Measurements from ENCODE around the gene NINJ2. TPM values are rescaled to one million over a fixed set of nuclear protein-coding genes. Genes with fewer than 3 reads are reported as not detected.

The NINJ2 gene
- total RNA-seq, 3 donors from 2014 or later (not counting 1 experiment from before 2014, with no cell fraction given): 3.1 to 6.6 (median 4.9) TPM

GRCh38 chr12:599756-600155 lies 63.5 kb downstream of the NINJ2 start:
- Mint-ChIP-seq H3K36me3 (no peaks in the 10 kb centered on the region), H3K9me3 (no peaks in the 10 kb centered on the region), H3K4me1 (no peaks in the 10 kb centered on the region), H3K27me3 (ENCODE audit: low read depth in 2 of 2) (no peaks in the 10 kb centered on the region), H3K27ac (no peak overlapping the region), H3K4me3 (no peak overlapping the region)
- Histone ChIP-seq H3K27ac (ENCODE audit: low read length) (no peak overlapping the region), H3K36me3 (ENCODE audit: control insufficient read depth, insufficient read depth, low read length) (no peaks in the 10 kb centered on the region), H3K4me3 (ENCODE audit: low read length) (no peak overlapping the region), H3K4me1 (ENCODE audit: control insufficient read depth, insufficient read depth, low read length) (no peaks in the 10 kb centered on the region), H3K9me3 (ENCODE audit: control insufficient read depth, insufficient read depth, low read length) (no peaks in the 10 kb centered on the region), H3K27me3 (ENCODE audit: control insufficient read depth, insufficient read depth, low read length) (no peaks in the 10 kb centered on the region)
- intact Hi-C loops (cut with micrococcal nuclease): no loop called here
- ATAC-seq (no peak), DNase-seq (no peak)
- TF ChIP-seq CTCF (IDR thresholded peaks at IDR 0.05): no peak
- WGBS (ENCODE audit: insufficient coverage): 97% methylated on average over 13 of the region's 13 CpGs

- Histone ChIP-seq H3K4me3 (ENCODE audit: low read length) (no peak overlapping the region), H3K4me1 (ENCODE audit: control insufficient read depth, insufficient read depth, low read length) (no peaks in the 10 kb centered on the region), H3K36me3 (ENCODE audit: control insufficient read depth, insufficient read depth, low read length) (no peaks in the 10 kb centered on the region), H3K27ac (ENCODE audit: low read length) (no peak overlapping the region), H3K9me3 (ENCODE audit: control insufficient read depth, insufficient read depth, low read length) (no peaks in the 10 kb centered on the region), H3K27me3 (ENCODE audit: control insufficient read depth, insufficient read depth, low read length) (no peaks in the 10 kb centered on the region)
- no peaks in the 10 kb centered on the region for H3K27me3 Mint-ChIP-seq (ENCODE audit: low read depth in 2 of 2)
- H3K4me1 Mint-ChIP-seq: no peaks in the 10 kb centered on the region
- no peak overlapping the region for H3K4me3 Mint-ChIP-seq
- intact Hi-C loops (cut with micrococcal nuclease): no loop called here
- no peaks in the 10 kb centered on the region for H3K36me3 Mint-ChIP-seq
- no peaks in the 10 kb centered on the region for H3K9me3 Mint-ChIP-seq
- DNase-seq: no peak
- ATAC-seq: no peak
- no peak overlapping the region for H3K27ac Mint-ChIP-seq
- WGBS (ENCODE audit: insufficient coverage): 65% methylated on average over 12 of the region's 13 CpGs
- no peak for TF ChIP-seq CTCF (IDR thresholded peaks at IDR 0.05)
Observed at GRCh38 chr12:597926-598568, 65.2 kb downstream of the NINJ2 start.

GRCh38 chr12:593396-594270 lies 69.6 kb downstream of the NINJ2 start:
- Histone ChIP-seq H3K4me1 (ENCODE audit: control insufficient read depth, insufficient read depth, low read length) (no peaks in the 10 kb centered on the region), H3K36me3 (ENCODE audit: control insufficient read depth, insufficient read depth, low read length) (no peaks in the 10 kb centered on the region), H3K27me3 (ENCODE audit: control insufficient read depth, insufficient read depth, low read length) (no peaks in the 10 kb centered on the region), H3K4me3 (ENCODE audit: low read length) (no peak overlapping the region), H3K9me3 (ENCODE audit: control insufficient read depth, insufficient read depth, low read length) (no peaks in the 10 kb centered on the region), H3K27ac (ENCODE audit: low read length) (no peak overlapping the region)
- DNase-seq (no peak), ATAC-seq (no peak)
- H3K27ac Mint-ChIP-seq: no peak overlapping the region
- no peak for TF ChIP-seq CTCF (IDR thresholded peaks at IDR 0.05)
- intact Hi-C loops (cut with micrococcal nuclease): no loop called here
- no peaks in the 10 kb centered on the region for H3K27me3 Mint-ChIP-seq (ENCODE audit: low read depth in 2 of 2)
- H3K9me3 Mint-ChIP-seq: no peaks in the 10 kb centered on the region
- no peaks in the 10 kb centered on the region for H3K4me1 Mint-ChIP-seq
- H3K4me3 Mint-ChIP-seq: no peak overlapping the region
- WGBS (ENCODE audit: insufficient coverage): 84% methylated on average over 5 of the region's 7 CpGs
- H3K36me3 Mint-ChIP-seq: no peaks in the 10 kb centered on the region
